ENCODE results near the gene BCORL1. TPM values are rescaled to one million over a fixed set of nuclear protein-coding genes. Genes with fewer than 3 reads are reported as not detected.

Gene BCORL1
- total RNA-seq, 1 donor, result 2.6 TPM

- TF ChIP-seq CTCF (IDR thresholded peaks at IDR 0.05; ENCODE audit: insufficient read depth, low read depth, low read length), result no peak
- DNase-seq (ENCODE audit: low read depth), result peak; percentile 12
- H3K4me3 ChIP-seq (ENCODE audit: low read depth, low read length), result no peak overlapping the region
Measured at GRCh38 chrX:129959493-129959832, 23.0 kb upstream of the BCORL1 start.

- TF ChIP-seq CTCF (IDR thresholded peaks at IDR 0.05; ENCODE audit: insufficient read depth, low read depth, low read length), result no peak
- DNase-seq (ENCODE audit: low read depth), result no peak
- H3K4me3 ChIP-seq (ENCODE audit: low read depth, low read length), result no peak overlapping the region
Measured at GRCh38 chrX:129961180-129962083, 21.0 kb upstream of the BCORL1 start.

- H3K4me3 ChIP-seq (ENCODE audit: low read depth, low read length), result no peak overlapping the region
- DNase-seq (ENCODE audit: low read depth), result no peak
- TF ChIP-seq CTCF (IDR thresholded peaks at IDR 0.05; ENCODE audit: insufficient read depth, low read depth, low read length), result no peak
Measured at GRCh38 chrX:129963729-129964128, 18.7 kb upstream of the BCORL1 start.

- DNase-seq (ENCODE audit: low read depth), result no peak
- TF ChIP-seq CTCF (IDR thresholded peaks at IDR 0.05; ENCODE audit: insufficient read depth, low read depth, low read length), result no peak
- H3K4me3 ChIP-seq (ENCODE audit: low read depth, low read length), result no peak overlapping the region
Measured at GRCh38 chrX:129965166-129965565, 17.3 kb upstream of the BCORL1 start.

GRCh38 chrX:129968968-129969367 is 13.5 kb upstream of the BCORL1 start:
- H3K4me3 ChIP-seq (ENCODE audit: low read depth, low read length), result no peak overlapping the region
- TF ChIP-seq CTCF (IDR thresholded peaks at IDR 0.05; ENCODE audit: insufficient read depth, low read depth, low read length), result no peak
- no peak for DNase-seq (ENCODE audit: low read depth)

- no peak overlapping the region for H3K4me3 ChIP-seq (ENCODE audit: low read depth, low read length)
- no peak for TF ChIP-seq CTCF (IDR thresholded peaks at IDR 0.05; ENCODE audit: insufficient read depth, low read depth, low read length)
- DNase-seq (ENCODE audit: low read depth), result no peak
Measured at GRCh38 chrX:129976441-129976840, 6.0 kb upstream of the BCORL1 start.

Measured in fibroblast of villous mesenchyme (primary cell).